GM12891 (cell line): Measurements from ENCODE around the gene ADIPOR2.

Source experiments
- PAX5 ChIP-seq: IDR thresholded peaks from 2 replicates; pipeline ENCODE4 v1.6.1; 2011; ENCODE audit warnings: low read length, moderate library complexity, mild to moderate bottlenecking; ENCODE audit not compliant: insufficient read depth, severe bottlenecking
- POLR2A ChIP-seq: IDR thresholded peaks from 2 replicates; pipeline ENCODE4 v1.6.1; 2011; ENCODE audit warnings: low read depth, low read length, control low read depth
- SPI1 ChIP-seq: IDR thresholded peaks from 2 replicates; pipeline ENCODE4 v1.6.1; 2011; ENCODE audit warnings: low read depth, low read length, control low read depth
- TAF1 ChIP-seq: IDR thresholded peaks from 2 replicates; pipeline ENCODE4 v1.6.1; 2011; ENCODE audit warnings: low read depth, low read length, control low read depth

DNA sequence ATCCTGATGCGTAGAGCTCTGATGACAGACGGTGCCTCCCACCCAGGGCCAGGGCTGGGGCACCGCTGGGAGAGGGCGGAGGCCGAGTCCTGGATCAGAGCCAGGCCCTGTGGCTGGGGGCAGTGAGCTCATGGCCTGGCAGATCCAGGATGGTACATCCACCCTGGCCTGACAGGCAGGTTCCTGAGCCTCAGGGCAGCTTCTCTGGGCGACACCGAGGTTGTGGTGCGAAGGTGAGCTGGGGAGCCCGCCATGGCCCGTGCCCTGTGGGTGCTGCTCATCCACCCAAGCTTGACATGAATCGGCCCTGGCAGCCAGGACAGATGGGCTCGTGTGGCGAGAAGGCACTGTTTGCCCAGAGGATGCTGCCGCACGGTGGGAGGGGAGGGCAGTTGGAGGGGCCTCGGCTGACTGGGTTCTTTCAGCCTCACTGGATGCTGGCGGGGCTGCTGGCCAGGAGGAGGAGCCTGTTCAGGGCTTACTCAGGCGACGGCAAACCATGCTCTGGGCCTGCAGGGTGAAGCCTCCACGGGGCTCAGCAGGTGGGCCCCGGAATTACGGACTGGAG, 146.1 kb downstream of the ADIPOR2 start:
- TF ChIP-seq TAF1 (no peak), SPI1 (no peak), POLR2A (no peak), PAX5 (no peak)
